A204.1 (cell line): Measurements from ENCODE around the gene LAS1L.
"Not testable (repeated sequence)": the region's sequence is repeated elsewhere in the genome, so short reads cannot be mapped to it uniquely, and the experiment has no call there.

Source experiments
- FAIRE-seq: peaks from 2 replicates; lab custom pipeline; 2012; peaks lifted over from hg19 to GRCh38; lab: Jason Lieb, UNC

LAS1L gene

DNA sequence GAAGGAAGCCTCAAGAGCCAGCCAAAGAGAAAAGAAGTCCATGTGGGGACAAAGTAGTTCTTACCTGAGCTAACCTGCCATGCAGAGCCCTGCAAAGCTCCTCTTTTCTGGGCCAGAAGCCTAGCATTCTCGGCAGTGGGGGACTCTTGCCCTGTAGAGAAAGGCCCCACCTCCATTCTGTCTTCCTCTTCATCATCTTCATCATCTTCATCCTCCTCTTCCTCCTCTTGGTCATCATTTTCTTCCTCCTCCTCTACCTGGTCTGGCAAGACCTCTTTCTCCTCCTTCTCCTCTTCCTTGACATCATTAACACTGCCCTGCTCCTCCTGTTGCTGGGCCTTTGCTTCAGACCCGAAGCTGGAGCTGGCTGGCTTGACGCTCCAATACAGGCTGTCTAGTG is 16.7 kb downstream of the LAS1L start:
- no peak for FAIRE-seq

DNA sequence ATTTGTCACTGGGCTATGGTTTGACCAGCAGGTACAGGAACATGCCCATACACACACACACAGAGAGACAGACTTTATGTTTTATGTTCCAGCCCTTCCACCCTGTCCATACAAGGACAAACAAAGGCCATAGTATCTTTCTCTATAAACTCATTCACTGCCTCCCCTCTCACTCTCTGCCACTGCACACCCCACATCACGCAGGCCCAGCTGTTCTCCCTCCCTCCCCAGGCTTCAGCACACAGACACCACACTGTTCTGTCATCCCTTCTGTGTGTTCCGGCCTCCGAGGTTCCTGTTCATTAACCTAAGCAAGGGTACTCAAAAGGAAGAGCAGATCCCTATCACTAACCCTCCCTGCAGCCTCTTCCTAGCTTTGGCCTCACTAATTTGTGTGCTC is 17.8 kb downstream of the LAS1L start:
- no peak for FAIRE-seq

DNA sequence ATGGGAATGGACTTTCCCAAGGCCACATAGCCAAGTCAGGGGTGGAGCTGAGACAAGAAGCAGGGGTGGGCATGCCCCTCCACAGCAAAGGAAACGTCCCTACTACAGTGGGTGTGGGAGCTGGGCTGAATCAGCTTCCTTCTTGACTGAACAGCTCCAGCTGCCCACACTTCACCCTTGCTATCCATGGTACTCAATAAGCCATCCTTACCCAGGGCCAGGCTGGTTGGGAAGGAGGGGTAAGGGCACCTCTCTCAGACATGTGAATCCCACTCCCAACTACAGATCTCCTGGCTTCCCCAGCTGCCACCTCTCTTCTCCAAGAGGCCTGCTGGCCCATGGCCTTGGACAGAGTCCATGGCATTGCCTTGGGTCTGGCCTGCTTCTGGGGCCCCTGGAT is 21.0 kb downstream of the LAS1L start:
- FAIRE-seq: no peak

DNA sequence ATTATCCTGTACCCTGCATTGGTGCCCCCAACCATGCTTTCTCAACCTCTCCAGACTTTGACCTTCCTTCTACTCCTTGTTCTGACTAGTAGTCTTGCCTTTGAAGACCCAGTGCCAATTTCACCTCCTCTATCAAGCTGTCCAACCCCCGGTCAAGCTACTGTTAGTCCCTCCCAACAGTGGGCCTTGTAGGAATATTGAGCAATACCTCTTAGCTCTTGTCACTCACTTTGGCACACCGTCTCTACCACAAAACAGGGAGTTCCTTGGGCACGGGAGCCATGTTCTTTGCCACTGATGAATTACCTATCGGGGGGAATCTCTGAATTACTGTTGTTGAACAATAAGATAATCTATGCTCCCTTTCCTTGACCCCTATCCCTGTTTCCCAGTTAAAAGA is 25.2 kb downstream of the LAS1L start:
- no peak for FAIRE-seq

DNA sequence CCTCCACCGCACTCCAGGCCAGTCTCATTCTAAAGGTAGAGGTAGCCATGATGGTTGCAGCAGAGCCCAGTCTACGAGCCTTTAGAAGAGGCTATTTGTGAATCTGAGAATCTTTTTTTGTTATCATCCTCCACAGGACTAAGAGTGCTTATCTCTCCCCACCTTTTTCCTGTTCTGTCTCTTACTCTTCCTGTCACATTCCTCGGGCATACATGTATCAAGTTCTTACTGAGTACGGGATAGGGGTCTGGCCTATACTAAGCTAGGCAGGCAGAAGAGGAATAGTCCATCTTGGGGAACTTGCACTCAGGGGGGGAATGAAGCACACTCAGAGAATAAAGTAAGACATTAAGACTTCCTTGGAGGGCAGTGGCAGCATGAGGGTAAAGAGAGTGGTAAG is 25.7 kb downstream of the LAS1L start:
- FAIRE-seq: no peak

DNA sequence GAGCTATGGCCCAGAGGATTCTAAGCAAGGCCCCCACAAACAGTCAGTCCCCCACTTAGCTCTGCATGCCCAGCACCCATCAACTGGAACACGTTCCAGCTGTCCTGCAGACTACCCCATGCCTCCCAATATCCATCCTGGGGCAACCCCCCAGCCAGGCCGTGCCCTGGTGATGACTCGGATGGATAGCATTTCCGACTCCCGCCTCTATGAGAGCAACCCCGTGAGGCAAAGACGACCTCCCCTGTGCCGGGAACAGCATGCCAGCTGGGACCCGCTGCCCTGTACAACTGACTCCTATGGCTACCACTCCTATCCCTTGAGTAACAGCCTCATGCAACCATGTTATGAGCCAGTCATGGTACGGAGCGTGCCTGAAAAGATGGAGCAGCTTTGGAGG is 32.0 kb downstream of the LAS1L start:
- FAIRE-seq: no peak

DNA sequence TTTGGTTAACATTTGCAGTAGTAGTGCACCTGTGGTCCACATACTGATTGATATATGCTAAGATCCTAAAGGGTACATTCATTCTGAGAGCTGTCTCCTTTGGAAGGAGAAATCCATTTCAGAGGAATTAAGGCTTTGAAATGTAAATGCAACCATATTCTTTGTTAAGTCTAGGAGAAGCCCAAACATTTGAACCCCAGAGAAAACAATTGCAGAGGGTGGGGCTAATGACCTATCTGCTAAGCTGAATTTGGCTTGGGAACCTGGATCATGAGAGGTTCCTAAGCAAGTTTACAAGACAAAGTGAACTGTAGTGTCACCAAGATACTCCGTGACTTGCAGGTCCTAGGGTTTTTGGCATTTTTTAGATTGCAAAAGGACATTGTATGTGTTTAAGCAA is 41.2 kb downstream of the LAS1L start:
- no peak for FAIRE-seq

DNA sequence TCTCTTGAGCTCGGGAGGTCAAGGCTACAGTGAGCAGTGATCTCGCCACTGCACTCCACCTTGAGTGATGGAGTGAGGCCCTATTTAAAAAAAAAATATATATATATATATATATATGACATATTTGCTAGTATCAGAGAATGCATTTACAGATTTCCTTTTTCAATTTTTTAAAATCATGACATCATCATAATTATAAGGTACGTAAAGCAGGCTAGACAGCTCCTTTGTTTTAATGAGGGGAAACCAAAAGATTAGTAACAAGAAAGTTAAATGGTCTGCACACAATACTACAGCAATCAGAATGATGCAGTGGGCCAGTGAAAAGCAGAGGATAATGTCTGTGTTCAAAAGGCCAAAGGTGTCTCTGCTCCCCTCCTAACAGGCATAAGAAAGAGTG is 43.0 kb downstream of the LAS1L start:
- no peak for FAIRE-seq

DNA sequence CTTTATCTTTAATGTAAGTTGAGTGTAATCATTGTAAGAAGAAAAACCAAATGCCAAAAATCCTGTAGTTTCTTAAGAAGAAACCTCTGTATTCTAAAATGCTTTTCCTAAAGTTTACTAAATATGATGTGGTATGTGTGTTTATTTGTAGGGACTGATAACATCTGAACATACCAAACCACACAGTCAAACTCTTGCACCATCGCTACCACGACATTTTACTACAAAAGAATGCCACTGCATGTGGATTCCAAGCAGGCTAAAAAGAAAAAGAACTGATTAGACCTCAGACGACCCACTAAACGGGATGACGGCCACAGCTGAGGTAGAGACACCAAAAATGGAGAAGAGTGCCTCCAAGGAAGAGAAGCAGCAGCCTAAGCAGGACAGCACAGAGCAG is 46.1 kb downstream of the LAS1L start:
- no peak for FAIRE-seq

DNA sequence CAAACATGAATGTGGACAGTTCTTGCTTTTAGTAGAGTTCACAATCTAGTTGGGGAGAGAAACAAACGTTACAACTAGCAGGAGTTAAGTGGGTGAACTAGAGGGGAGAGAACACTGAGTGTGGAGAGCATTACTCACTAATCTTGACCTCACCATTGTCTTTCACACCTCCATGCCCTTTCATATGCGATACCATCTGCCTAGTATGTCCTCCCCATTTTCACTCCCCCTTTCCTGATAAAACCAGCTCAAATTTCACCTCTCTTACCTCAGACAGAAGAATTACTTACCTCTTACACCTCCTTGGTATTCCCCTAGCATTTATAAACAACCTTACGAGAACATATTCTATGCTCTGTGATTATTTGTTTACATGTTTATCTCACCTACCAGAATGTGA is 53.6 kb downstream of the LAS1L start:
- no peak for FAIRE-seq

DNA sequence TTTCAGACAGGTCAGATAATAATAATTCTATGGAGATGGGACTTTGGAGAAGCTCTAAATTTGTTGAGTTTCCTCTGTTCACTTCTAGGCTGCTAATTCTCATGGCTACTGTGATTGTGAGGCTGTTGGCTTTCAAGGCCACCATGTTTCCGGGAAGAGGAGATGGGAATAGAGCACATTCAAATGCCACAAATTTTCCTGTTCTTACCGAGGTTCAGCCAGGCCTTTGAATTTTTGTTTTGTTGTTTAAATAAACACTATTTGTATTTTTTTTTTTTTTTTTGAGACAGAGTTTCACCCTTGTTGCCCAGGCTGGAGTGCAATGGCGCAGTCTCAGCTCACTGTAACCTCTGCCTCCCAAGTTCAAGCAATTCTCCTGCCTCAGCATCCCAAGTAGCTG is 55.5 kb downstream of the LAS1L start:
- not testable (repeated sequence) for FAIRE-seq

DNA sequence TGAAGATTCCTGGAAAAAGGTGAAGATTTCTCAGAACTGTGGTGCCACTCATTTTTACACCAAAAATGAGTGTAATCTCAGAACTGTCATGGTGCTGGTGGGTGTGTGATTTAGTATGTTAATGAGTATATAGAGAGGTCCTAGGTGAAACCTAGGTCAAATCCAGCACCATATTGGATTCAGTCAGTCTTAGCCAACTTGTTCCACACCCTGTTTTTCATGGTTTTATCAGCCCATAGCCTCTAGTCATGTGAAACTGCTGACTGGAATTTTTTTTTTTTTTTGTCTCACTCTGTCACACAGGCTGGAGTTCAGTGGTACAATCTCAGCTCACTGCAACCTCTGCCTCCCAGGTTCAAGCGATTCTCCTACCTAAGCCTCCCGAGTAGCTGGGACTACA is 58.0 kb downstream of the LAS1L start:
- no peak for FAIRE-seq

DNA sequence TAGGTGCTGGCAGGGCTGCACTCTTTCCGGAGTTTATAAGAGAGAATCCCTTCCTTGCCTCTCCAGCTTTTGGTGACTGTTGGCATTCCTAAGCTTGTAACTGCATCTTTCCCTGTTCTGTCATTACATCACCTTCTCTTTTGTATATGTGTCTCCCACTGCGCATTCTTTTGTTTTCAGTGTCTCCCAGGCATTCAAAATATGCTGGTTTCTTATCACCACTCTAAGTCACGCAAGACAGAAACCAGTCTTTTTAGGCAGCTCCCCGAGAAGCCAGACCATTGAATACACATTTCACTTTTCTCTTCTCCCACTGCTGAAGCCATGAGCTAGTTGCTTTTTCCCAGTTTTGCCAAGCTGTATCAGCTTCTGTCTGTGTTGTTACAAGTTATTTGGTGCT is 71.0 kb downstream of the LAS1L start:
- no peak for FAIRE-seq
